GM12878 (cell line): ENCODE data around the gene SSR2. TPM values are rescaled to one million over a fixed set of nuclear protein-coding genes. Genes with fewer than 3 reads are reported as not detected.
A peak's percentile ranks its signal among the peaks of the same experiment; 100 is the strongest.

Experiments
- ATAC-seq: fragments of 200-7000 bp; cut with Tn5 transposase; 3 replicates; pipeline ENCODE4 v1.9.1; 2020; ENCODE audit warnings: mild to moderate bottlenecking, moderate library complexity
- BruUV-seq: library from RNA; stranded (reverse); fragments of 400-500 nt; replicated peaks from 2 replicates; lab custom pipeline; 2021; lab: Mats Ljungman, UMichigan
- CTCF ChIA-PET: fragments of 300-600 bp; sonication (Branson Sonifier 250); formaldehyde crosslinking; extraction: SDS; loops from one replicate; lab custom pipeline; 2021; ENCODE audit warnings: inconsistent platforms; lab: Yijun Ruan, JAX
- POLR2A ChIA-PET: fragments of 350-600 bp; formaldehyde crosslinking; extraction: SDS; loops from one replicate; lab custom pipeline; 2021; ENCODE audit warnings: inconsistent platforms; lab: Charles Lee
- RAD21 ChIA-PET: fragments of 300-600 bp; sonication (Branson Sonifier 250); formaldehyde crosslinking; loops from one replicate; lab custom pipeline; 2023; ENCODE audit warnings: antibody characterized with exemption; ENCODE audit not compliant: unreplicated experiment; lab: Charles Lee
- SMC1A ChIA-PET: fragments of 300-600 bp; sonication (Branson Sonifier 250); formaldehyde crosslinking; loops from one replicate; lab custom pipeline; 2023; ENCODE audit not compliant: unreplicated experiment, uncharacterized antibody; lab: Charles Lee
- DNase-seq: peaks from one replicate; pipeline ENCODE4 v3.0.0-alpha.2; 2011; ENCODE audit warnings: low read depth, low spot score
- FAIRE-seq: peaks from 3 replicates; lab custom pipeline; 2011; peaks lifted over from hg19 to GRCh38; lab: Jason Lieb, UNC
- H2AFZ ChIP-seq: 2 replicates; pipeline ENCODE4 v1.6.0; 2011; ENCODE audit warnings: low read depth, low read length, control low read depth; ENCODE audit not compliant: control insufficient read depth
- H3K27ac ChIP-seq: 2 replicates; pipeline ENCODE4 v1.5.1; 2011; ENCODE audit warnings: control low read depth; ENCODE audit not compliant: control insufficient read depth, insufficient read depth
- H3K27me3 ChIP-seq, 2 experiments: replicated peaks in 1 of 2; 2 replicates each; pipeline versions ENCODE4 v1.6.0 to v1.6.1; 2011; ENCODE audit warnings: low read length in 1 of 2; ENCODE audit not compliant: control insufficient read depth in 2 of 2, insufficient read depth in 2 of 2
- H3K36me3 ChIP-seq, 2 experiments: 2 replicates each; pipeline ENCODE4 v1.5.1; 2011; ENCODE audit warnings: low read length in 1 of 2; ENCODE audit not compliant: control insufficient read depth in 2 of 2, insufficient read depth in 2 of 2
- H3K4me1 ChIP-seq: 2 replicates; pipeline ENCODE4 v1.6.1; 2011; ENCODE audit warnings: mild to moderate bottlenecking, low read length, moderate library complexity, mixed read lengths; ENCODE audit not compliant: control insufficient read depth, insufficient read depth
- H3K4me2 ChIP-seq: 2 replicates; pipeline ENCODE4 v1.6.0; 2011; ENCODE audit warnings: control low read depth; ENCODE audit not compliant: control insufficient read depth, insufficient read depth
- H3K4me3 ChIP-seq: fragments of 200-600 bp; sonication (generic); 2 replicates; pipeline ENCODE4 v1.5.1; 2016
- H3K79me2 ChIP-seq: 2 replicates; pipeline ENCODE4 v1.6.0; 2011; ENCODE audit warnings: low read length; ENCODE audit not compliant: control insufficient read depth, insufficient read depth
- H3K9ac ChIP-seq: 2 replicates; pipeline ENCODE4 v1.8.0; 2011; ENCODE audit warnings: low read length, control low read depth, mixed read lengths; ENCODE audit not compliant: control insufficient read depth, insufficient read depth
- H3K9me3 ChIP-seq: replicated peaks from 3 replicates; pipeline ENCODE4 v1.5.1; 2011; ENCODE audit warnings: mild to moderate bottlenecking, low read length; ENCODE audit not compliant: control insufficient read depth, insufficient read depth
- H4K20me1 ChIP-seq: 2 replicates; pipeline ENCODE4 v1.6.0; 2011; ENCODE audit not compliant: control insufficient read depth, insufficient read depth
- ATF7 ChIP-seq: fragments of 450-650 bp; IDR thresholded peaks from 2 replicates; pipeline ENCODE4 v1.6.1; 2016; ENCODE audit warnings: low read depth, mild to moderate bottlenecking
- CUX1 ChIP-seq: IDR thresholded peaks from 2 replicates; pipeline ENCODE4 v1.6.1; 2012; ENCODE audit warnings: improper control_type of control experiment, low read depth, low read length; ENCODE audit not compliant: insufficient replicate concordance
- PAX5 ChIP-seq: IDR thresholded peaks from 2 replicates; pipeline ENCODE4 v1.6.1; 2011; ENCODE audit warnings: low read depth, low read length, borderline replicate concordance
- REST ChIP-seq: IDR thresholded peaks from 2 replicates; pipeline ENCODE4 v1.6.1; 2012; ENCODE audit warnings: mild to moderate bottlenecking, low read depth, low read length
- RFX5 ChIP-seq: IDR thresholded peaks from 2 replicates; pipeline ENCODE4 v1.6.1; 2011; ENCODE audit warnings: low read depth, low read length, improper control_type of control experiment
- RUNX3 ChIP-seq: IDR thresholded peaks from 2 replicates; pipeline ENCODE4 v1.6.1; 2012; ENCODE audit warnings: low read length, inconsistent platforms
- TARDBP ChIP-seq: IDR thresholded peaks from 2 replicates; pipeline ENCODE4 v1.6.1; 2016; ENCODE audit warnings: borderline replicate concordance
- TBL1XR1 ChIP-seq: IDR thresholded peaks from 2 replicates; pipeline ENCODE4 v1.6.1; 2012; ENCODE audit warnings: low read depth, low read length, improper control_type of control experiment
- USF2 ChIP-seq: IDR thresholded peaks from 2 replicates; pipeline ENCODE4 v1.6.1; 2011; ENCODE audit warnings: low read depth, low read length, improper control_type of control experiment, borderline replicate concordance
- ZNF384 ChIP-seq: IDR thresholded peaks from 2 replicates; pipeline ENCODE4 v1.6.1; 2012; ENCODE audit warnings: low read depth, mild to moderate bottlenecking, low read length, improper control_type of control experiment, borderline replicate concordance
- WGBS: methylation state at CpG from one replicate; pipeline ENCODE4 v1.1.6; 2016; ENCODE audit warnings: low lambda C conversion rate; ENCODE audit not compliant: insufficient replicate concordance, insufficient coverage; ENCODE audit errors: missing lambda C conversion rate; 5-methylcytosine and 5-hydroxymethylcytosine counted together
- in situ Hi-C: fragments of 300-500 bp; cut with MboI; formaldehyde crosslinking; loops from 9 replicates; pipeline ENCODE4 v1.14.3; 2018; ENCODE audit warnings: mixed read lengths
- intact Hi-C: fragments of 100-400 bp; cut with micrococcal nuclease; formaldehyde crosslinking; loops from one replicate; pipeline ENCODE4 v1.14.2; 2022; ENCODE audit not compliant: unreplicated experiment
- polyA plus RNA-seq, 11 experiments: library from polyadenylated mRNA; depleted of rRNA in 4 of 11; unstranded in 6 of 11; stranded (reverse) in 5 of 11; fragments of >200 nt; fragmentation: Nextera tagmentation in 4 of 11; fragmentation: Illumina TruSeq in 1 of 11; extraction: Ambion mirVana in 4 of 11; extraction: Trizol in 1 of 11; gene quantifications; 1 replicate in 1 of 11; 2 replicates in 10 of 11; pipeline versions ENCODE4 v1.2.1 to v1.2.3, GENCODE V29; 2011 to 2016; ENCODE audit warnings: inconsistent platforms in 2 of 11, missing spikeins in 2 of 11, low read depth in 1 of 11
- total RNA-seq, 4 experiments: library from RNA; depleted of rRNA in 3 of 4; stranded (reverse); fragments of >200 nt in 3 of 4; fragmentation: Illumina TruSeq in 1 of 4; extraction: Trizol in 1 of 4; gene quantifications; 2 replicates each; pipeline versions ENCODE4 v1.2.1 to v1.2.3, GENCODE V29; 2013 to 2021

SSR2 gene
- total and polyA plus RNA-seq, 10 of the 15 experiments (the other 5 are each of a cell fraction or from before 2014, with no cell fraction given): 207 to 553 (median 315) TPM

- H3K79me2 ChIP-seq: peaks cover 60% of the 10 kb centered on the region
- no peak overlapping the region for H3K9ac ChIP-seq
- no peak for TF ChIP-seq RFX5
- no peak for TF ChIP-seq TBL1XR1
- TF ChIP-seq PAX5: no peak
- TF ChIP-seq RUNX3: no peak
- TF ChIP-seq ZNF384: peak; percentile 54; the same call in 1 of the 2 replicates
- no peak for TF ChIP-seq CUX1
- TF ChIP-seq REST: no peak
- TF ChIP-seq USF2: no peak
- TF ChIP-seq TARDBP: no peak
- TF ChIP-seq ATF7: no peak
Measured at GRCh38 chr1:155968051-155968400, 52.7 kb downstream of the SSR2 start.

More at GRCh38 chr1:155968051-155968400, 52.7 kb downstream of the SSR2 start:
- Histone ChIP-seq H4K20me1 (peaks cover 8% of the 10 kb centered on the region), H3K4me1 (peaks cover 49% of the 10 kb centered on the region), H3K4me3 (no peak overlapping the region), H3K9me3 (no peaks in the 10 kb centered on the region), H2AFZ (no peak overlapping the region), H3K36me3 (peaks cover 30 to 50% of the 10 kb centered on the region in 2 experiments), H3K4me2 (peak overlapping the region; percentile 54; the same call in 1 of the 2 replicates), H3K27ac (no peak overlapping the region; the same call in 1 of the 2 replicates), H3K27me3 (no peaks in the 10 kb centered on the region)
- ChIA-PET CTCF (interaction anchor here (0.5 to 4.5 kb wide), 8 partner anchors 8 to 106 kb away, joined by 3 to 54 read pairs (median 3); partner anchors contain the start of gene ARHGEF2), SMC1A (interaction anchor here (0.7 to 2.8 kb wide), 9 partner anchors 9 to 41 kb away, joined by 3 to 13 read pairs (median 6); partner anchors contain the start of gene ARHGEF2), POLR2A (interaction anchor here (0.6 to 2.2 kb wide), 9 partner anchors 9 to 50 kb away, joined by 3 to 20 read pairs (median 5); partner anchors contain the start of gene ARHGEF2), RAD21 (interaction anchor here (1.0 to 1.3 kb wide), 3 partner anchors 9 to 45 kb away, joined by 3 read pairs; partner anchors contain the start of gene ARHGEF2)
- intact Hi-C loops (no loop called here), in situ Hi-C loops (no loop called here)
- no peak for ATAC-seq
- no peak for FAIRE-seq
- WGBS: 90% methylated on average over 6 of the region's 7 CpGs
- TSS peak; percentile 3 for BruUV-seq
- DNase-seq: no peak
